Breast epithelium (tissue), 4 donors: Measurements from ENCODE around the gene CCP110. TPM values are rescaled to one million over a fixed set of nuclear protein-coding genes. Genes with fewer than 3 reads are reported as not detected.

ENCODE experiments used
- DNase-seq, 2 donors: peaks; one replicate each; pipeline ENCODE4 v3.0.0-alpha.2; 2019; ENCODE audit warnings: low spot score in 2 of 2
- H3K27ac ChIP-seq, 2 donors: fragments of 200-600 bp; sonication (generic) in 1 of 2; one replicate each; pipeline ENCODE4 v1.5.1; 2016 to 2019; ENCODE audit warnings: mild to moderate bottlenecking in 1 of 2
- H3K27me3 ChIP-seq, 2 donors: fragments of 200-600 bp; sonication (generic) in 1 of 2; one replicate each; pipeline versions ENCODE4 v1.5.1 to v1.6.0; 2017 to 2019; ENCODE audit warnings: control low read depth in 1 of 2, mild to moderate bottlenecking in 1 of 2
- H3K36me3 ChIP-seq: fragments of 200-600 bp; one replicate; pipeline ENCODE4 v1.5.1; 2019
- H3K4me1 ChIP-seq, 2 donors: fragments of 200-600 bp; sonication (generic); one replicate each; pipeline ENCODE4 v1.5.1; 2016 to 2019; ENCODE audit warnings: control low read depth in 1 of 2
- H3K4me3 ChIP-seq, 3 donors: fragments of 200-600 bp; sonication (generic); 1 replicate in 2 of 3; 2 replicates in 1 of 3; pipeline ENCODE4 v1.5.1; 2016 to 2019; ENCODE audit warnings: mild to moderate bottlenecking in 3 of 3, moderate library complexity in 2 of 3
- H3K9me3 ChIP-seq, 2 donors: fragments of 200-600 bp; sonication (generic) in 1 of 2; one replicate each; pipeline ENCODE4 v1.5.1; 2016 to 2019; ENCODE audit warnings: control low read depth in 1 of 2
- POLR2A ChIP-seq: fragments of 450-650 bp; IDR thresholded peaks from one replicate; pipeline ENCODE4 v1.6.1; 2016; ENCODE audit warnings: antibody characterized with exemption, mild to moderate bottlenecking, moderate library complexity
- POLR2AphosphoS5 ChIP-seq, 3 donors: sonication (generic); formaldehyde crosslinking; IDR thresholded peaks; one replicate each; pipeline ENCODE4 v1.6.1; 2017; ENCODE audit warnings: antibody characterized with exemption in 3 of 3
- intact Hi-C: fragments of 100-400 bp; cut with DNase I; formaldehyde crosslinking; loops from one replicate; pipeline ENCODE4 v1.15.1; 2023; ENCODE audit warnings: low total_unique reads
- total RNA-seq, 3 donors: library from RNA; depleted of rRNA; stranded (reverse); fragments of >200 nt; gene quantifications; one replicate each; pipeline ENCODE4 v1.1.0, GENCODE V29; 2016
- TF ChIP-seq, protein P1 (sequence below), 3 donors: fragments of 450-650 bp; IDR thresholded peaks; one replicate each; pipeline ENCODE4 v1.5.1; 2016 to 2017; ENCODE audit warnings: antibody characterized with exemption in 3 of 3, mild to moderate bottlenecking in 3 of 3, moderate library complexity in 3 of 3

The CCP110 gene
- total RNA-seq, result 10 to 100 TPM; 13.9 to 33.5 (median 31.5) TPM

DNA sequence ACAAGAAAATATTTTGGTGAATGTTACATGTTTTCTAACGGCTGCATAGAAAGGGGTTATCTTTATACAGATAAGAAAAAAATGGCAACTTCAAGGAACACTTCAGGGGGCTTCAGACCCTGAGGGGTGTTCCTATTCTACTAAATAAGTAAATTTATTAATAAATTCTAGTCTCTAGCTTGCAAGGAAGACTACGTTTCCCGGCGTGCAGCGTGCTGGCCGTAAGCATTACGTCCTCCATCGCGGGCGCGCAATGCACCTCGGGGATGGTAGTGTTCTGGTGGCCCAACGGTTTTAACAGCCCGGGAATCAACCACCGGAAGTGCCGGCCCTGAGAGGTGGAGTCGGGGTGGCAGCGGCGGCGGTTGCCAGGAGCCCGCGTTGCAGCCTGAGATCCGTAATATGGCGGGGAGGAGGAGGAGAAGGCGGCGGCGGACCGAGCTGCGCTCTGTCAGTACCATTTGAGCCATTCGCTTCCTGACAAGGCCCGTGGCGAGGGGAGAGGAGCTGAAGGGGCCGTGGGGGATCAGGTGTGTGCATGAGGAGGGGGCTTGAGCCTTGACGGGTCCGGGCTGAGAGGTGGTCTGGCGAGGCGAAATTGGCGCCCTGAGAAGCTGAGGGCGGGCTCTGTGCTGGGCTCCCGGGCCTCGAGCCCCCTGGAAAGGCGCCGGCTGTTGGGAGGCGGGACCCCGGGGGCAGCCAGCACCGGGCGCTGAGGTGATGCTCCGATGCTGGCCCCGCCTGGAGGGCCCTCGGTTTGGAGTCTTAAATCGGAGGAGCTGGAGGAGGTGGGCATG lies at the start of gene CCP110:
Gene CCP110 (plus strand): TSS at position 384 of the 797 bp plus-strand sequence. CDS start 3,940 bp downstream, outside the sequence.
- Histone ChIP-seq H3K4me3 (peak within 1 kb of the TSS; percentile 77 to 95 (median 92)), H3K27ac (peak within 1 kb of the TSS; percentile 78 to 86), H3K36me3 (no peaks in the 10 kb centered on the region), H3K27me3 (no peaks in the 10 kb centered on the region), H3K4me1 (peaks cover 0 to 4% of the 10 kb centered on the region in 2 donors), H3K9me3 (no peaks in the 10 kb centered on the region)
- intact Hi-C loops, result no loop called here
- TF ChIP-seq, protein P1, sequence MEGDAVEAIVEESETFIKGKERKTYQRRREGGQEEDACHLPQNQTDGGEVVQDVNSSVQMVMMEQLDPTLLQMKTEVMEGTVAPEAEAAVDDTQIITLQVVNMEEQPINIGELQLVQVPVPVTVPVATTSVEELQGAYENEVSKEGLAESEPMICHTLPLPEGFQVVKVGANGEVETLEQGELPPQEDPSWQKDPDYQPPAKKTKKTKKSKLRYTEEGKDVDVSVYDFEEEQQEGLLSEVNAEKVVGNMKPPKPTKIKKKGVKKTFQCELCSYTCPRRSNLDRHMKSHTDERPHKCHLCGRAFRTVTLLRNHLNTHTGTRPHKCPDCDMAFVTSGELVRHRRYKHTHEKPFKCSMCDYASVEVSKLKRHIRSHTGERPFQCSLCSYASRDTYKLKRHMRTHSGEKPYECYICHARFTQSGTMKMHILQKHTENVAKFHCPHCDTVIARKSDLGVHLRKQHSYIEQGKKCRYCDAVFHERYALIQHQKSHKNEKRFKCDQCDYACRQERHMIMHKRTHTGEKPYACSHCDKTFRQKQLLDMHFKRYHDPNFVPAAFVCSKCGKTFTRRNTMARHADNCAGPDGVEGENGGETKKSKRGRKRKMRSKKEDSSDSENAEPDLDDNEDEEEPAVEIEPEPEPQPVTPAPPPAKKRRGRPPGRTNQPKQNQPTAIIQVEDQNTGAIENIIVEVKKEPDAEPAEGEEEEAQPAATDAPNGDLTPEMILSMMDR (IDR thresholded peaks at IDR 0.05), result no peak
- TF ChIP-seq POLR2A, result peak; percentile 64
- TF ChIP-seq POLR2AphosphoS5 (IDR thresholded peaks at IDR 0.05), result peak; percentile 55 to 71 (median 70)
- peak; percentile 95 to 97 for DNase-seq

DNA sequence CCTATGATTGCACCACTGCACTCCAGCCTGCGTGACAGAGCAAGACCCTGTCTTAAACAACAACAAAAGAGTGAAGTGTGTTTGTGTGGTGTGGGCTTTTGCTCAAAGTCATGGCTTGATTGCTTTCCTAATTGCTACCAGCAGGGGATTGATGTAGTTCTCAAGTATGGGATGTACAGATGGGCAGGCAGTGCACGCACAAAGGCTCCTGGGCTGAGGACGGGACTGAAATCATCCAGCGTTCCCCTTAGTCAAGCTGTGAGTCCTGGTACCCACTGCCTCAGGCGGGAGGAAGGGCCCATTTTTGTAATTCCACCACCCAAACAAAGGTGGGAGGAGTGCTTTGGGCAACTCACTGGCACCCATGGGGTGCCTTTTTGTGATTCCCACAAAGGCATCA lies 49.1 kb upstream of the CCP110 start:
- no peak for DNase-seq
- Histone ChIP-seq H3K36me3 (no peaks in the 10 kb centered on the region), H3K4me3 (no peak overlapping the region), H3K27ac (no peak overlapping the region), H3K27me3 (no peaks in the 10 kb centered on the region), H3K9me3 (no peaks in the 10 kb centered on the region), H3K4me1 (no peaks in the 10 kb centered on the region)
- intact Hi-C loops, result no loop called here
- TF ChIP-seq POLR2AphosphoS5 (IDR thresholded peaks at IDR 0.05), result no peak
- TF ChIP-seq, protein P1 (IDR thresholded peaks at IDR 0.05), result no peak
- no peak for TF ChIP-seq POLR2A

DNA sequence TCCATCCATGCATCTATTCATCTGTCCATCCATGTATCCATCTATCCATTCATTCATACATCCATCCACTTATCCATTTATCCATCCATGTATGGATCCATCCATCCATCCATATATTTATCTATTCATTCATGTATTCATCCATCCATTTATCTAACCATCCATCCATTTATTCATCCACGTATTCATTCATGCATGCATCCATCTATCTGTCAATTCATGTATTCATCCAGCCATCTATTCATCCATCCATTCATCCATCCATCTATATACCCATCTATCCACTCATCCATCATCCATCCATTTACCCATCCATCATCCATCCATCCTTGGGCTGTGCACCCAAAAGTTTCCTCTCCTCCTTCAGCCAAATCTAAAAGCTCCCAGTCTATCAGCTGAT lies 45.2 kb upstream of the CCP110 start:
- Histone ChIP-seq H3K4me3 (no peak overlapping the region), H3K4me1 (no peaks in the 10 kb centered on the region), H3K36me3 (no peaks in the 10 kb centered on the region), H3K27ac (peak overlapping the region in 1 of 2 donors; percentile 23), H3K9me3 (no peaks in the 10 kb centered on the region), H3K27me3 (no peaks in the 10 kb centered on the region)
- intact Hi-C loops, result no loop called here
- TF ChIP-seq POLR2A, result no peak
- TF ChIP-seq POLR2AphosphoS5 (IDR thresholded peaks at IDR 0.05), result no peak
- TF ChIP-seq, protein P1 (IDR thresholded peaks at IDR 0.05), result no peak
- no peak for DNase-seq

DNA sequence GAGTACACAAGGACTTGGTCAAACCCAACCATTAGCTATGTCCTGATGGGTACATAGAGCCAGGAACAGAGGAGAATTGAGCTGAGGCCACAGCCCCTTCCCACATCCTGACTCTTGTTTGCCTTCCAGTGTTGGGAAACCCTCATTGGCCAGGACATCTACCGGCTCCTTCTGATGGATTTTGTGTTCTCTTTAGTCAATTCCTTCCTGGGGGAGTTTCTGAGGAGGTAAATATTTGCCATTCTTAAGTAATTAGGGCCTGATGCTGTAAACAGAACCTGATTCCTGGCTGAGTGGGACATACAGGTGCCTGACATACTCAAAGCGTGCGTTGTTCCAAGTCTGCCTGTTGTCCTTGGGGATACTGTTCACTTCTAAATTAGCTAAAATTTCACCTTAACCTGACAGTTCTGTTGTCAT lies 44.4 kb upstream of the CCP110 start:
- no peaks in the 10 kb centered on the region for H3K36me3 ChIP-seq
- intact Hi-C loops, result no loop called here
- no peak for DNase-seq
- no peak for TF ChIP-seq POLR2A
- no peak for TF ChIP-seq POLR2AphosphoS5 (IDR thresholded peaks at IDR 0.05)
- TF ChIP-seq, protein P1 (IDR thresholded peaks at IDR 0.05), result no peak
- no peaks in the 10 kb centered on the region for H3K27me3 ChIP-seq
- no peaks in the 10 kb centered on the region for H3K9me3 ChIP-seq
- H3K27ac ChIP-seq, result peak overlapping the region in 1 of 2 donors; percentile 35
- H3K4me3 ChIP-seq, result no peak overlapping the region
- H3K4me1 ChIP-seq, result no peaks in the 10 kb centered on the region

- no peak for TF ChIP-seq POLR2AphosphoS5 (IDR thresholded peaks at IDR 0.05)
- TF ChIP-seq POLR2A, result no peak
- TF ChIP-seq, protein P1 (IDR thresholded peaks at IDR 0.05), result no peak
- no peaks in the 10 kb centered on the region for H3K36me3 ChIP-seq
- no peaks in the 10 kb centered on the region for H3K4me1 ChIP-seq
- H3K9me3 ChIP-seq, result no peaks in the 10 kb centered on the region
- H3K4me3 ChIP-seq, result no peak overlapping the region
- intact Hi-C loops, result no loop called here
- DNase-seq, result no peak
- H3K27ac ChIP-seq, result no peak overlapping the region
- H3K27me3 ChIP-seq, result no peaks in the 10 kb centered on the region
Observed at GRCh38 chr16:19481296-19481695, 42.4 kb upstream of the CCP110 start.
